ENCODE measurements around the gene IL3RA.

Gene IL3RA

GRCh38 chrX:1430451-1430850, 93.9 kb downstream of the IL3RA start:
- Histone ChIP-seq H3K9me3 (replicated peaks; ENCODE audit: insufficient read depth, low read length) (no peaks in the 10 kb centered on the region), H3K4me2 (ENCODE audit: low read depth, low read length) (no peak overlapping the region), H3K79me2 (ENCODE audit: low read length) (no peaks in the 10 kb centered on the region), H3K36me3 (replicated peaks; ENCODE audit: insufficient read depth, low read length) (no peaks in the 10 kb centered on the region), H4K20me1 (ENCODE audit: insufficient read depth, low read length) (no peaks in the 10 kb centered on the region), H3K27ac (ENCODE audit: low read length) (no peak overlapping the region), H2AFZ (ENCODE audit: low read length) (no peak overlapping the region), H3K4me3 (ENCODE audit: low read length) (no peak overlapping the region), H3K9me2 (replicated peaks; ENCODE audit: insufficient read depth, low read length) (no peaks in the 10 kb centered on the region), H3K27me3 (replicated peaks; ENCODE audit: insufficient read depth, low read length) (no peaks in the 10 kb centered on the region), H3K4me1 (ENCODE audit: low read length) (no peaks in the 10 kb centered on the region), H3K9ac (ENCODE audit: low read length) (no peak overlapping the region), H3F3A (ENCODE audit: insufficient read depth, low read length) (no peaks in the 10 kb centered on the region)
- TF ChIP-seq EZH2 (optimal IDR thresholded peaks at IDR 0.05; ENCODE audit: low read depth, low read length): no peak
- TF ChIP-seq CTCF (IDR thresholded peaks at IDR 0.05; ENCODE audit: low read length): no peak
- no peak for TF ChIP-seq EZH2phosphoT487 (IDR thresholded peaks at IDR 0.05; ENCODE audit: low read length)
- DNase-seq: no peak

Data from MM.1S (cell line).